HG03354 (cell line): Measurements from ENCODE around the gene MACROH2A2.
"Not testable (repeated sequence)": the region's sequence is repeated elsewhere in the genome, so short reads cannot be mapped to it uniquely, and the experiment has no call there.

Source experiments
- ATAC-seq: cut with Tn5 transposase; IDR thresholded peaks from one replicate; pipeline ENCODE4 v1.9.1; 2021; ENCODE audit warnings: mild to moderate bottlenecking; ENCODE audit not compliant: unreplicated experiment, poor library complexity, severe bottlenecking

The MACROH2A2 gene

GRCh38 chr10:70052462-70053217 lies at the start of gene MACROH2A2:
Gene MACROH2A2 (plus strand): TSS chr10:70052846. CDS start chr10:70075659, 22,813 bp downstream.
- no peak for ATAC-seq

GRCh38 chr10:70007116-70007820 lies 45.4 kb upstream of the MACROH2A2 start:
- no peak for ATAC-seq

- ATAC-seq, result no peak
Measured at GRCh38 chr10:70031215-70031614, 21.4 kb upstream of the MACROH2A2 start.

- no peak for ATAC-seq
Measured at GRCh38 chr10:70032667-70033289, 19.9 kb upstream of the MACROH2A2 start.

- ATAC-seq, result no peak
Measured at GRCh38 chr10:70034232-70034631, 18.4 kb upstream of the MACROH2A2 start.

GRCh38 chr10:70035531-70035930 lies 17.1 kb upstream of the MACROH2A2 start:
- no peak for ATAC-seq

GRCh38 chr10:70038923-70039322 lies 13.7 kb upstream of the MACROH2A2 start:
- no peak for ATAC-seq

- ATAC-seq, result no peak
Measured at GRCh38 chr10:70041016-70041415, 11.6 kb upstream of the MACROH2A2 start.

- ATAC-seq, result not testable (repeated sequence)
Measured at GRCh38 chr10:70041739-70042138, 10.9 kb upstream of the MACROH2A2 start.

- not testable (repeated sequence) for ATAC-seq
Measured at GRCh38 chr10:70047066-70047465, 5.6 kb upstream of the MACROH2A2 start.

- ATAC-seq, result no peak
Measured at GRCh38 chr10:70048030-70048723, 4.5 kb upstream of the MACROH2A2 start.

GRCh38 chr10:70051848-70052247 lies 798 bp upstream of the MACROH2A2 start:
- ATAC-seq, result no peak

GRCh38 chr10:70053218-70053840 lies 683 bp downstream of the MACROH2A2 start:
- ATAC-seq, result no peak

- no peak for ATAC-seq
Measured at GRCh38 chr10:70053841-70054288, 1.2 kb downstream of the MACROH2A2 start.

- no peak for ATAC-seq
Measured at GRCh38 chr10:70054902-70055301, 2.3 kb downstream of the MACROH2A2 start.

GRCh38 chr10:70055550-70055949 lies 2.9 kb downstream of the MACROH2A2 start:
- no peak for ATAC-seq

- no peak for ATAC-seq
Measured at GRCh38 chr10:70057306-70057705, 4.7 kb downstream of the MACROH2A2 start.

- no peak for ATAC-seq
Measured at GRCh38 chr10:70060389-70060788, 7.7 kb downstream of the MACROH2A2 start.

GRCh38 chr10:70063418-70064098 lies 10.9 kb downstream of the MACROH2A2 start:
- ATAC-seq, result no peak
